HG03571 (cell line): ENCODE measurements around the gene HTRA3.

Experiments used
- ATAC-seq: cut with Tn5 transposase; IDR thresholded peaks from one replicate; pipeline ENCODE4 v1.9.1; 2021; ENCODE audit not compliant: unreplicated experiment

The HTRA3 gene

DNA sequence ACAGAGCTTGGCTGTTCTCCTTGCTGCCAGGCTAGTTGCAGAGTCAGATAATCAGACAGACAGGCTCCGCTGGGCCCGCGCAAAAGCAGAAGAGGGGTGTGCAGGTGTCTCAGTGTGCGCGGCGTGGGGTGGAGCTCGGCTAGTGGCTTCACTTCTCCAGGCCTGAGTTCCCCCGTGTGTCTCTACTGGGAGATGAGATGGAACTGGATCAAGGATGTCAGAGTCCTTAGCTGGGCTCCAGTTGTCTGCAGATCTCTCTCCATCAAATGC, 21.1 kb downstream of the HTRA3 start:
- no peak for ATAC-seq

GRCh38 chr4:8291036-8291682, 21.6 kb downstream of the HTRA3 start:
- no peak for ATAC-seq

DNA sequence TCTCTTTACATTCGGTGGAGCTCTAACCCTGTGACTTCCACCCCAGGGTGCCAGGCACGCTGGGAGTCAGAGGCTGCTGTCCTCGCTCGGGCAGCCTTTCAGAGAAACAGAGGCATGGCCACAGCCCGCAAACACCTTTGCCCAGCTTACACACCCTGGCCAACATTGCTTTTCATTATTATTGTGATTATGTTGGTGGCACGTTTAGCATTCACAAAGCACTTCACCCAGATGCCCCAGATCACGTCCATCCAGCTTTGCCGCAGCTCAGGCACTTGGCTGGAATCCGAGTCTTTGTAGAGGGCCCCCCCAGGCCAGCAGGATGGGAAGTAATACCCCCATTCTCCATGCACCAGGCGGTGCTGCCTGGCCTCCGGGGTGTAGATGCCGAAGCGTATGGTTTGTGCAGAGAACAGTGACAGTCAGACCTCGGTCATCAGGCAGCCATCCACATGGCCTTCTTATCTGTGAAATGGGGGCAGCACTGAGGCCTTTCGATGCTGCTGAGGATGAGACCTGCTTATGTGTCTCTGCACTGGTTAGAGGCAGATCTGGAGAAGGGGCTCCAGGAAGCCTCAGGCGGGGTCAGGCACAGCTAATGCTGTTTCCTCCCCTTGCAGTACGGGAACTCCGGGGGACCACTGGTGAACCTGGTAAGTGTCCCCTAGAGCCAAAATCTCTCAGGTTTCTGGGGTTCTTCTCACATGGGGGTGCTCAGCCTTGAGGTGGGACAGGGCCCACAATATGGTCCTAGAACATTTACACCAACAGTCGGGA, 22.3 kb downstream of the HTRA3 start:
- ATAC-seq: no peak

- no peak for ATAC-seq
These were observed 23.0 kb downstream of the HTRA3 start for GRCh38 chr4:8292478-8293107.

GRCh38 chr4:8293131-8293975, 23.8 kb downstream of the HTRA3 start:
- ATAC-seq: no peak

DNA sequence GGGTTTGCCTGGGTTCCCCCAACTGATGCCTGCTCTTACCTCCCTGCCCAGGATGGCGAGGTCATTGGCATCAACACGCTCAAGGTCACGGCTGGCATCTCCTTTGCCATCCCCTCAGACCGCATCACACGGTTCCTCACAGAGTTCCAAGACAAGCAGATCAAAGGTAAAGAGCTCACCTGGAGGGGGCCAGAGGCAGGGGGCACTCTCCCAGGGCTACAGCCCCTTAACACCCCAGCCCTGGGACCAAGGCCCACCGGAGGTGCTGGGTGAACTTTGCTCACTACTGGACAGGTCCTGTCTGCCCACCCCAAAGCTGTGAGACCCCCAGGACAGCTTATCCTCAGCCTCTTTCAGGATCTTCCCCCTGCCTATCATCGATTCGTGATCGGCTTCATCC, 24.5 kb downstream of the HTRA3 start:
- no peak for ATAC-seq

DNA sequence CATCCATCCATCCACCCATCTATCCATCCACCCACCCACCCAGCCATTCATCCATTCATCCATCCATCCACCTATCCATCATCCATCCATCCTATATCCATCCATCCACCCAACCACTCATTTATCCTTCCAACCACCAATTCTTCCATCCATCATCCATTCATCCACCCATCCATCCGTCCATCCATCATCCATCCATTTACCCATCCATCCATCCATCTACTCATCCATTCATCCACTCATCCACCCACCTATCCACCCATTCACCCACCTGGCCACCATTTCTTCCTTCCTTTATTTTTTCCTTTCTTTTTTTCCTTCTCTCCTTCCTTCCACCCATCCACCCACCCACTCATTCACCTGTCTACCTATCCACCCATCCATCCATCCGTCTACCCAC, 25.2 kb downstream of the HTRA3 start:
- no peak for ATAC-seq

- ATAC-seq: no peak
These were observed 25.9 kb downstream of the HTRA3 start for GRCh38 chr4:8295471-8295870.

- ATAC-seq: no peak
These were observed 26.9 kb downstream of the HTRA3 start for GRCh38 chr4:8296491-8296890.

- ATAC-seq: no peak
These were observed 27.6 kb downstream of the HTRA3 start for GRCh38 chr4:8297141-8297601.

DNA sequence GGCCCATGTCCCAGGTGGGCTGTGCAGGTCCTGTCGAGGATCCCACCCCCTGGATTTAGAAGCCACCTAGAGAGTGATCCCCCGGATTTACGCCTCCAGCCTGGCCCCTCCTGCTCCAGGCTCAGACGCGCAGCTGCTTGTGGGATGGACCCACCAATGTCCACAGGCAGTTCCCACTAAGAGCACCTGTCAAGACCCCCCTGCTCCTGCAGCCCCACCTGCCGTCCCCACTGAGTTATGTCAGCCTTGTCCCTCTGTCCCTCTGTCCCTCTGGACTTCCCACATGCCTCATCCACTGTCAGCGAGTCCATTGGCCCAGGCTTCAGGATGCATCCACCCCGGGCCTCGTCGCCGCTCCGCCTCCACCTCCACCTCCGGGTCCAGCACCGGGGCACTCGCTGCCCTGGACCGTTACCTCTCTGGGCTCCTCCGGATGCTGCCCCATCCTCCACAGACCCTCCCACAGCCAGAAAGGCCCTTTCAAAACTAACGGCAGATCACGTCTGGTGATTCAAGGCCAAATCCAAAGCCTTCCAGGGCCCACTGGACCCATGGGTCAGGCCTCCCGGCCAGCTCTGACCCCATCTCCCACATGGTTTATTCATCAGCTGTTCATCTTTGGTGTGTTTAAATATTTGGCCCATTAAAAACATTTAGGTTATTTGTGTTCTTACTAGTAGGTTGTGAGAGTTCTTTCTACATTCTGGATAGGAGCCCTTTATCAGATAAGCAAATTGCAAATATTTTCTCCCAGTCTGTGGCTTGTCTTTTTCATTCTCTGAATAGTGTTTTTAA, 28.3 kb downstream of the HTRA3 start:
- ATAC-seq: no peak

DNA sequence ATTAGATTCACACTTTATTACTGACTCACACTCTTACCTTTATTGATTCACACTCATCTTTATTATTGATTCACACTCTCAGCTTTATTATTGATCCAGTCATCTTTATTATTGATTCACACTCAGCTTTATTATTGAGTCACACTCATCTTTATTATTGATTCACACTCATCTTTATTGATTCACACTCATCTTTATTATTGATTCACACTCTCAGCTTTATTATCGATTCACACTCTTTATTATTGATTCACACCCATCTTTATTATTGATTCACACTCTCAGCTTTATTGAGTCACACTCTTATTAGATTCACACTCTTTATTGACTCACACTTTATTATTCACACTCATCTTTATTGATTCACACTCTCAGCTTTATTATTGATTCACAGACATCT, 31.3 kb downstream of the HTRA3 start:
- ATAC-seq: no peak

DNA sequence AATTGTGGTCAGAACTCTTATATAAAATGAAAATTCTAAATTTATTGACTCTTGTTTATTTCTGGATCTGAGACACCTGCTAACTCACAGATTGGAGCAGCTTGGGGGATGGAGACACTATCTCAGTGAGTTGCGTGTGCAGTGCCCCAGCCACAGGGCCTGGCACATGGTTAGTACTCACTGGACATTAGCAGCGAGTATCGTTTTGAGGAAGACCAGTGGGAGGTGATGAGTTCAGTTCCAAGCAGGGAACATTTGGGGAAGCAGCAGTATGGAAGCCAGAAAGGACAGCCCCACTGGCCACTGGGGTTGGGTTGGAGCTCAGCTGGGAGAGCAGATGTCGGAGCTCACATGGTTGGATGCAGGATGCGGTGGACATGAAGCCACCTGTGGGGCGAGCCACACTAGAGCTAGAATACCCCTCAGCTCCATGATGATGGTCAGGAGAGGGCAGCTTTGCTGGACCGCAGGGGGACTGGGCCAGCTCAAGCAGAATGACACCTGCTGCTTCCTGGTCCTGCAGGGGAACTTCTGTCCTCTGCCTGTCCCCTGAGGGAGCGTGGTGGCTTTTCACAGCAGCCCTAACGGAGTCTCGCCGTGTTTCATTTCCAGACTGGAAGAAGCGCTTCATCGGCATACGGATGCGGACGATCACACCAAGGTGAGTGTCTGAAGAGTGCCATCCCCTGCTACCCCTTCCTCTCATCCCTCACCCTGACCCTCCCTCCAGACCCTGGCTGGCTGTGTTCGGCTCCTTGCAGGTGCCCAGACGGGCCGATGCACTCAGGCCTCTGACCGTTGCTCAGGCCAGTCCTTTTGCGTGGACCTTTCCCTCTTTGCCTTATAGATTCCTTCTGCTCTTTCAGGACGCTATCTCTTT, 32.5 kb downstream of the HTRA3 start:
- ATAC-seq: no peak

DNA sequence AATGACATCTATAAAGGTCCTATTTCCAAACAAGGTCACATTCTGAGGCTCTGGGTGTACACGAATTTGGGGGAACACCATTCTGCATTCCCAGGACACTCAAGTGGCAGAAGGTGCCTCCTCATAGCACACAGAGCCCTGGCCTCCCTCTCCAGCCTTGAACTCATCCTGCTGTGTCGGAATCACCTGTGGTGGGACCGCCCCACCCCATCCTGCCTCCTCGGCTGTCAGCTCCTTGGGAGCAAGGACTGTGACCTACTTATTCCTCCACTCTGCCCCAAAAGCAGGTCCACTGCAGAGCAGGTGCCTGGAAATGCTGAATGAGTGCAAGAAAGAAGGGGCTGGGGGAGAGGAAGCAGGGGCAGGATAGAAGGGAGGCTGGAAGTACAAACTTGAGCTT, 33.5 kb downstream of the HTRA3 start:
- ATAC-seq: no peak

GRCh38 chr4:8303485-8304281, 34.1 kb downstream of the HTRA3 start:
- ATAC-seq: no peak

DNA sequence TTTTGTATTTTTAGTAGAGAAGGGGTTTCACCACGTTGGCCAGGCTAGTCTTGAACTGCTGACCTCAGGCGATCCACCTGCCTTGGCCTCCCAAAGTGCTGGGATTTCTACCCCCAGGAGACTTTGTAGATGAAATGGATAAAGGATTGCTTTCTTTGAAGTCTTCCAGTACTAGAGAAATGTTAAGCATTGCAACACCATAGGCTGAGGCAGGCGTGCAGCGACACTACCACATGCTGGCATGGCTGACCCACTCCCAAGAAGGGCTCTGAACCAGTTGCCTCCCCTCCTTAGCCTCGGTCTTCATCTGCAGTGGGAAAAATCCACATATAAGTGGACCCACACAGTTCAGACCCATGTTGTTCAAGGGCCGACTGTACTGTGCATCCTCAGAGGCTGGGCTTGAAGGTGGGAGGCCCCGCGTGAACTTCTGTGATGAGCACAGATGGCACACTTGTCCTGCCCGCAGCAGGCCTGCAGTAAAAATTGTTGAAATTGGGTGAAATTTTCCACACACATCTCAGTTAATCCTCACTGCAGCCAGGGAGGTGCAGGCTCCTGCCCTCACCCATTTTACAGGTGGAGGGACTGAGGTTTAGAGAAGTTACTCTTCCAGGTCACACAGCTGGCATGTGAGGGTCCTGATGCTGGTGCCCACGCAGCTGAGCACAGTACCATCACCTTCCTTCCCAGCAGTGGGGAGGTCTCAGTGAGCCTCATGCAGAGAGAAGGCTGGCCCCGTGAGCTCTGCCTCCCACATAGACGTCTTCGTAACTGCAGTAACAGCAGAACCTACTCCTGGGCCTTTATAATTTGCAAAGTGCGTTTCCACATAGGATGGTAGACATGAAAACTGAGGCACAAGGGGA, 35.5 kb downstream of the HTRA3 start:
- ATAC-seq: no peak

- ATAC-seq: no peak
These were observed 36.4 kb downstream of the HTRA3 start for GRCh38 chr4:8305851-8306471.
